PC-9 (cell line): Measurements from ENCODE around the gene VAMP3. TPM values are rescaled to one million over a fixed set of nuclear protein-coding genes. Genes with fewer than 3 reads are reported as not detected.

Source experiments
- BruUV-seq: library from RNA; stranded (reverse); fragments of 400-500 nt; replicated peaks from 2 replicates; lab custom pipeline; 2021; lab: Mats Ljungman, UMichigan
- CTCF ChIA-PET: fragments of 300-600 bp; sonication (Branson Sonifier 250); formaldehyde crosslinking; loops from one replicate; lab custom pipeline; 2022; ENCODE audit warnings: antibody characterized with exemption; lab: Charles Lee
- POLR2A ChIA-PET: fragments of 300-600 bp; sonication (Branson Sonifier 250); formaldehyde crosslinking; loops from one replicate; lab custom pipeline; 2022; ENCODE audit warnings: antibody characterized with exemption; ENCODE audit not compliant: unreplicated experiment; lab: Charles Lee
- DNase-seq, 2 experiments: peaks; one replicate each; pipeline versions ENCODE4 v3.0.0 to v3.0.0-alpha.2; 2015 to 2022; ENCODE audit warnings: mixed read lengths in 1 of 2
- H2AFZ ChIP-seq: fragments of 200-600 bp; sonication (generic); 2 replicates; pipeline ENCODE4 v1.8.1; 2017; ENCODE audit warnings: antibody characterized with exemption
- H3F3A ChIP-seq: fragments of 200-600 bp; sonication (generic); 2 replicates; pipeline ENCODE4 v1.8.1; 2017; ENCODE audit warnings: antibody characterized with exemption, mild to moderate bottlenecking, low read depth; ENCODE audit not compliant: insufficient read depth
- H3K27ac ChIP-seq: fragments of 200-600 bp; sonication (generic); 2 replicates; pipeline ENCODE4 v1.6.1; 2016; ENCODE audit warnings: mixed run types
- H3K27me3 ChIP-seq: fragments of 200-600 bp; sonication (generic); 2 replicates; pipeline ENCODE4 v1.6.1; 2016; ENCODE audit warnings: low read depth, mixed run types; ENCODE audit not compliant: insufficient read depth
- H3K36me3 ChIP-seq: fragments of 200-600 bp; sonication (generic); 2 replicates; pipeline ENCODE4 v1.6.1; 2016; ENCODE audit warnings: low read depth, mixed run types
- H3K4me1 ChIP-seq: fragments of 200-600 bp; sonication (generic); replicated peaks from 2 replicates; pipeline ENCODE4 v1.6.1; 2016; ENCODE audit warnings: mixed run types; ENCODE audit not compliant: insufficient read depth
- H3K4me2 ChIP-seq: fragments of 200-600 bp; sonication (generic); 2 replicates; pipeline ENCODE4 v1.6.1; 2017; ENCODE audit warnings: mixed run types
- H3K4me3 ChIP-seq: fragments of 200-600 bp; sonication (generic); 2 replicates; pipeline ENCODE4 v1.6.1; 2016; ENCODE audit warnings: mixed run types
- H3K79me2 ChIP-seq: fragments of 200-600 bp; sonication (generic); 2 replicates; pipeline ENCODE4 v1.6.1; 2017; ENCODE audit warnings: low read depth, mixed run types
- H3K9me2 ChIP-seq: fragments of 200-600 bp; sonication (generic); 2 replicates; pipeline ENCODE4 v1.8.1; 2017; ENCODE audit warnings: mild to moderate bottlenecking; ENCODE audit not compliant: insufficient read depth
- H3K9me3 ChIP-seq: fragments of 200-600 bp; sonication (generic); 2 replicates; pipeline ENCODE4 v1.8.1; 2016; ENCODE audit warnings: low read depth; ENCODE audit not compliant: insufficient read depth
- H4K20me1 ChIP-seq: fragments of 200-600 bp; sonication (generic); 2 replicates; pipeline ENCODE4 v1.8.1; 2017; ENCODE audit not compliant: insufficient read depth
- CTCF ChIP-seq: fragments of 200-600 bp; sonication (generic); conservative IDR thresholded peaks from 2 replicates; pipeline ENCODE4 v1.6.1; 2017; ENCODE audit warnings: mixed run types, antibody characterized with exemption, mild to moderate bottlenecking, moderate library complexity
- EZH2 ChIP-seq: fragments of 200-600 bp; sonication (generic); IDR thresholded peaks from 2 replicates; pipeline ENCODE4 v1.8.0; 2017; ENCODE audit warnings: antibody characterized with exemption, low read depth
- intact Hi-C: fragments of 100-400 bp; cut with micrococcal nuclease; formaldehyde crosslinking; loops from one replicate; pipeline ENCODE4 v1.10.0; 2022; ENCODE audit not compliant: unreplicated experiment
- total RNA-seq: library from RNA; stranded (reverse); gene quantifications from 2 replicates; pipeline ENCODE4 v1.2.3, GENCODE V29; 2021

Gene VAMP3
- total RNA-seq, 1 experiment from 2014 or later = 78.6 TPM

- H3K36me3 ChIP-seq = no peaks in the 10 kb centered on the region
- no peaks in the 10 kb centered on the region for H3K9me2 ChIP-seq
- ChIA-PET POLR2A (no interaction called here), CTCF (no interaction called here)
- no peak overlapping the region for H3K27ac ChIP-seq
- no peak overlapping the region for H3K4me3 ChIP-seq
- no peaks in the 10 kb centered on the region for H3K9me3 ChIP-seq
- no peak for DNase-seq
- H2AFZ ChIP-seq = no peak overlapping the region
- peaks cover 9% of the 10 kb centered on the region; the same call in 1 of the 2 replicates for H3F3A ChIP-seq
- BruUV-seq = no TSS peak
- H3K79me2 ChIP-seq = 0 out of 2 replicates have a peak, but pooled peaks cover 3% of the 10 kb centered on the region
- no peaks in the 10 kb centered on the region for H4K20me1 ChIP-seq
- TF ChIP-seq CTCF (no peak), EZH2 (no peak)
- intact Hi-C loops = no loop called here
- no peaks in the 10 kb centered on the region for H3K4me1 ChIP-seq
- H3K4me2 ChIP-seq = no peak overlapping the region
- no peaks in the 10 kb centered on the region for H3K27me3 ChIP-seq
These were observed 7.1 kb downstream of the VAMP3 start for GRCh38 chr1:7778133-7778628.

GRCh38 chr1:7780976-7781375 is 9.9 kb downstream of the VAMP3 start:
- intact Hi-C loops = no loop called here

GRCh38 chr1:7781501-7781900 is 10.4 kb downstream of the VAMP3 start:
- BruUV-seq = no TSS peak
- H3K9me2 ChIP-seq = no peaks in the 10 kb centered on the region
- no peaks in the 10 kb centered on the region for H3K36me3 ChIP-seq

More at GRCh38 chr1:7780976-7781375, 9.9 kb downstream of the VAMP3 start:
- POLR2A ChIA-PET = no interaction called here
- TF ChIP-seq CTCF (no peak), EZH2 (no peak)
- H3K9me2 ChIP-seq = no peaks in the 10 kb centered on the region
- H3K9me3 ChIP-seq = no peaks in the 10 kb centered on the region
- CTCF ChIA-PET = interaction anchor here (0.6 kb wide), 1 partner anchor 1738 kb away, joined by 10 read pairs; no protein-coding TSS in a partner anchor
- no peaks in the 10 kb centered on the region for H4K20me1 ChIP-seq
- no peaks in the 10 kb centered on the region for H3K79me2 ChIP-seq
- peaks cover 10% of the 10 kb centered on the region; the same call in 1 of the 2 replicates for H3F3A ChIP-seq
- no peaks in the 10 kb centered on the region for H3K4me1 ChIP-seq
- no peaks in the 10 kb centered on the region for H3K36me3 ChIP-seq
- no peak overlapping the region for H2AFZ ChIP-seq
- no peak overlapping the region for H3K4me2 ChIP-seq
- H3K27ac ChIP-seq = no peak overlapping the region
- no peak overlapping the region for H3K4me3 ChIP-seq
- H3K27me3 ChIP-seq = no peaks in the 10 kb centered on the region
- BruUV-seq = no TSS peak
- no peak for DNase-seq

More at GRCh38 chr1:7781501-7781900, 10.4 kb downstream of the VAMP3 start:
- DNase-seq = no peak
- Histone ChIP-seq H3K4me2 (no peak overlapping the region), H3K4me3 (no peak overlapping the region), H4K20me1 (no peaks in the 10 kb centered on the region), H3K27me3 (no peaks in the 10 kb centered on the region), H3F3A (peaks cover 10% of the 10 kb centered on the region; the same call in 1 of the 2 replicates), H3K9me3 (no peaks in the 10 kb centered on the region), H3K27ac (no peak overlapping the region), H3K4me1 (no peaks in the 10 kb centered on the region), H2AFZ (no peak overlapping the region), H3K79me2 (no peaks in the 10 kb centered on the region)
- ChIA-PET POLR2A (no interaction called here), CTCF (no interaction called here)
- intact Hi-C loops = no loop called here
- TF ChIP-seq EZH2 = no peak
- no peak for TF ChIP-seq CTCF
